Liver (tissue), 9 donors: ENCODE measurements around the gene USO1. TPM values are rescaled to one million over a fixed set of nuclear protein-coding genes. Genes with fewer than 3 reads are reported as not detected.

ENCODE experiments used
- DNase-seq: peaks from one replicate; pipeline ENCODE4 v3.0.0-alpha.2; 2017; ENCODE audit warnings: low spot score
- H3K27ac ChIP-seq, 2 donors: one replicate each; pipeline ENCODE4 v1.7.0; 2013; ENCODE audit warnings: inconsistent platforms in 2 of 2, low read length in 2 of 2, control low read depth in 1 of 2, low read depth in 1 of 2, mild to moderate bottlenecking in 1 of 2
- H3K27me3 ChIP-seq, 4 donors: one replicate each; pipeline versions ENCODE4 v1.6.1 to v1.7.0; 2013; ENCODE audit warnings: low read length in 3 of 4, inconsistent platforms in 1 of 4, mild to moderate bottlenecking in 1 of 4, moderate library complexity in 1 of 4; ENCODE audit not compliant: control insufficient read depth in 4 of 4, insufficient read depth in 4 of 4
- H3K36me3 ChIP-seq, 4 donors: one replicate each; pipeline versions ENCODE4 v1.6.1 to v1.7.0; 2013; ENCODE audit warnings: low read length in 3 of 4, mild to moderate bottlenecking in 3 of 4, low read depth in 1 of 4, moderate library complexity in 1 of 4; ENCODE audit not compliant: control insufficient read depth in 4 of 4, insufficient read depth in 3 of 4
- H3K4me1 ChIP-seq, 4 donors: one replicate each; pipeline versions ENCODE4 v1.6.1 to v1.7.0; 2013; ENCODE audit warnings: low read length in 3 of 4, mild to moderate bottlenecking in 3 of 4, moderate library complexity in 1 of 4; ENCODE audit not compliant: control insufficient read depth in 4 of 4, insufficient read depth in 4 of 4
- H3K4me3 ChIP-seq, 3 donors: one replicate each; pipeline versions ENCODE4 v1.6.1 to v1.7.0; 2013; ENCODE audit warnings: low read length in 3 of 3, control low read depth in 1 of 3, low read depth in 1 of 3, mild to moderate bottlenecking in 1 of 3
- H3K9ac ChIP-seq, 2 donors: one replicate each; pipeline ENCODE4 v1.7.0; 2013; ENCODE audit warnings: low read length in 2 of 2, mild to moderate bottlenecking in 2 of 2, moderate library complexity in 2 of 2, control low read depth in 1 of 2, low read depth in 1 of 2
- H3K9me3 ChIP-seq, 4 donors: one replicate each; pipeline versions ENCODE4 v1.6.1 to v1.7.0; 2013; ENCODE audit warnings: low read length in 3 of 4; ENCODE audit not compliant: control insufficient read depth in 4 of 4
- ATF3 ChIP-seq: IDR thresholded peaks from 2 replicates; pipeline ENCODE4 v1.6.1; 2016; ENCODE audit warnings: antibody characterized with exemption
- CTCF ChIP-seq: fragments of 150-350 bp; IDR thresholded peaks from 2 replicates; pipeline ENCODE4 v1.5.1; 2017; ENCODE audit warnings: improper control_type of control experiment, low read depth, low read length; ENCODE audit not compliant: missing input control
- EGR1 ChIP-seq, 2 donors: IDR thresholded peaks; 2 replicates each; pipeline ENCODE4 v1.6.1; 2016 to 2018; ENCODE audit warnings: antibody characterized with exemption in 2 of 2, low read depth in 2 of 2
- FOXA1 ChIP-seq: IDR thresholded peaks from 2 replicates; pipeline ENCODE4 v1.6.1; 2016; ENCODE audit warnings: antibody characterized with exemption
- FOXA2 ChIP-seq: IDR thresholded peaks from 2 replicates; pipeline ENCODE4 v1.6.1; 2016; ENCODE audit warnings: antibody characterized with exemption
- GABPA ChIP-seq, 2 donors: IDR thresholded peaks in 1 of 2; conservative IDR thresholded peaks in 1 of 2; 2 replicates each; pipeline ENCODE4 v1.6.1; 2016; ENCODE audit warnings: antibody characterized with exemption in 2 of 2, mild to moderate bottlenecking in 1 of 2, moderate library complexity in 1 of 2
- HNF4A ChIP-seq, 2 donors: conservative IDR thresholded peaks; 2 replicates each; pipeline ENCODE4 v1.6.1; 2016; ENCODE audit warnings: antibody characterized with exemption in 2 of 2, mild to moderate bottlenecking in 2 of 2
- HNF4G ChIP-seq: IDR thresholded peaks from 2 replicates; pipeline ENCODE4 v1.6.1; 2016; ENCODE audit warnings: antibody characterized with exemption
- JUND ChIP-seq, 2 donors: IDR thresholded peaks; 2 replicates each; pipeline ENCODE4 v1.6.1; 2016; ENCODE audit warnings: antibody characterized with exemption in 2 of 2
- MAX ChIP-seq: IDR thresholded peaks from 2 replicates; pipeline ENCODE4 v1.6.1; 2016; ENCODE audit warnings: antibody characterized with exemption
- NR2F2 ChIP-seq: IDR thresholded peaks from 2 replicates; pipeline ENCODE4 v1.6.1; 2016; ENCODE audit warnings: antibody characterized with exemption
- RAD21 ChIP-seq, 2 donors: IDR thresholded peaks; 2 replicates each; pipeline ENCODE4 v1.6.1; 2016; ENCODE audit warnings: antibody characterized with exemption in 2 of 2, mild to moderate bottlenecking in 2 of 2
- REST ChIP-seq: IDR thresholded peaks from 2 replicates; pipeline ENCODE4 v1.6.1; 2016; ENCODE audit warnings: antibody characterized with exemption, mild to moderate bottlenecking
- RXRA ChIP-seq, 2 donors: IDR thresholded peaks; 2 replicates each; pipeline ENCODE4 v1.6.1; 2017 to 2018; ENCODE audit warnings: antibody characterized with exemption in 2 of 2, mild to moderate bottlenecking in 1 of 2
- SP1 ChIP-seq: IDR thresholded peaks from 2 replicates; pipeline ENCODE4 v1.6.1; 2018; ENCODE audit warnings: antibody characterized with exemption, mild to moderate bottlenecking
- TAF1 ChIP-seq: conservative IDR thresholded peaks from 2 replicates; pipeline ENCODE4 v1.6.1; 2016; ENCODE audit warnings: antibody characterized with exemption, mild to moderate bottlenecking
- YY1 ChIP-seq: IDR thresholded peaks from 2 replicates; pipeline ENCODE4 v1.6.1; 2016; ENCODE audit warnings: antibody characterized with exemption, mild to moderate bottlenecking
- ZBTB33 ChIP-seq: IDR thresholded peaks from 2 replicates; pipeline ENCODE4 v1.6.1; 2016; ENCODE audit warnings: antibody characterized with exemption
- WGBS: extraction: QIAGEN DNeasy Blood & Tissue Kit; methylation state at CpG from one replicate; pipeline ENCODE4 v1.1.7; 2013; 5-methylcytosine and 5-hydroxymethylcytosine counted together
- polyA plus RNA-seq, 2 donors: library from polyadenylated mRNA; stranded (reverse) in 1 of 2; unstranded in 1 of 2; fragments of 200-250 nt in 1 of 2; fragments of >200 nt in 1 of 2; fragmentation: Nextera tagmentation in 1 of 2; extraction: Ambion mirVana in 1 of 2; gene quantifications; one replicate each; pipeline versions ENCODE4 v1.2.1 to v1.2.3, GENCODE V29; 2013 to 2015
- total RNA-seq, 2 donors: library from RNA; depleted of rRNA; stranded (reverse); fragments of >200 nt; gene quantifications; one replicate each; pipeline ENCODE4 v1.2.3, GENCODE V29; 2014
- donor health status: healthy.
- donor health status: healthy.
- donor health status: healthy.
- donor health status: healthy.
- donor health status: healthy.

USO1 gene
- total and polyA plus RNA-seq, 4 donors: 18.4 to 77.0 (median 39.5) TPM

- peak overlapping the region; percentile 97 to 99 for H3K27ac ChIP-seq
- no peaks in the 10 kb centered on the region for H3K36me3 ChIP-seq
- DNase-seq: peak; percentile 74
- peak overlapping the region; percentile 70 to 91 (median 79) for H3K4me3 ChIP-seq
- no peaks in the 10 kb centered on the region for H3K9me3 ChIP-seq
- no peaks in the 10 kb centered on the region for H3K27me3 ChIP-seq
- TF ChIP-seq HNF4A (conservative IDR thresholded peaks at IDR 0.05) (no peak), GABPA (IDR thresholded peaks at IDR 0.05 in 1 of 2, conservative IDR thresholded peaks at IDR 0.05 in 1 of 2) (no peak), FOXA1 (no peak), FOXA2 (no peak), CTCF (no peak), EGR1 (IDR thresholded peaks at IDR 0.05; ENCODE audit: low read depth in 2 of 2) (peak in 1 of 2 donors; percentile 40), NR2F2 (no peak), JUND (IDR thresholded peaks at IDR 0.05) (no peak), MAX (no peak), REST (peak; percentile 18), RAD21 (IDR thresholded peaks at IDR 0.05) (peak in 1 of 2 donors; percentile 18), YY1 (no peak), ZBTB33 (no peak), HNF4G (no peak), SP1 (no peak), TAF1 (peak; percentile 70), RXRA (IDR thresholded peaks at IDR 0.05) (no peak), ATF3 (no peak)
- peak overlapping the region; percentile 84 to 96 for H3K9ac ChIP-seq
- under 1% methylated on average over 50 of the region's 50 CpGs for WGBS
- peaks cover 15 to 31% (median 18%) of the 10 kb centered on the region in 4 donors for H3K4me1 ChIP-seq
Measured at GRCh38 chr4:75724867-75725724, 719 bp downstream of the USO1 start.
